Measurements from ENCODE around the gene RNPS1. TPM values are rescaled to one million over a fixed set of nuclear protein-coding genes. Genes with fewer than 3 reads are reported as not detected.

RNPS1 gene
- total and polyA plus RNA-seq, 9 of the 15 experiments (the other 6 are each of a cell fraction or from before 2014, with no cell fraction given) = 44.9 to 338 (median 202) TPM

DNA sequence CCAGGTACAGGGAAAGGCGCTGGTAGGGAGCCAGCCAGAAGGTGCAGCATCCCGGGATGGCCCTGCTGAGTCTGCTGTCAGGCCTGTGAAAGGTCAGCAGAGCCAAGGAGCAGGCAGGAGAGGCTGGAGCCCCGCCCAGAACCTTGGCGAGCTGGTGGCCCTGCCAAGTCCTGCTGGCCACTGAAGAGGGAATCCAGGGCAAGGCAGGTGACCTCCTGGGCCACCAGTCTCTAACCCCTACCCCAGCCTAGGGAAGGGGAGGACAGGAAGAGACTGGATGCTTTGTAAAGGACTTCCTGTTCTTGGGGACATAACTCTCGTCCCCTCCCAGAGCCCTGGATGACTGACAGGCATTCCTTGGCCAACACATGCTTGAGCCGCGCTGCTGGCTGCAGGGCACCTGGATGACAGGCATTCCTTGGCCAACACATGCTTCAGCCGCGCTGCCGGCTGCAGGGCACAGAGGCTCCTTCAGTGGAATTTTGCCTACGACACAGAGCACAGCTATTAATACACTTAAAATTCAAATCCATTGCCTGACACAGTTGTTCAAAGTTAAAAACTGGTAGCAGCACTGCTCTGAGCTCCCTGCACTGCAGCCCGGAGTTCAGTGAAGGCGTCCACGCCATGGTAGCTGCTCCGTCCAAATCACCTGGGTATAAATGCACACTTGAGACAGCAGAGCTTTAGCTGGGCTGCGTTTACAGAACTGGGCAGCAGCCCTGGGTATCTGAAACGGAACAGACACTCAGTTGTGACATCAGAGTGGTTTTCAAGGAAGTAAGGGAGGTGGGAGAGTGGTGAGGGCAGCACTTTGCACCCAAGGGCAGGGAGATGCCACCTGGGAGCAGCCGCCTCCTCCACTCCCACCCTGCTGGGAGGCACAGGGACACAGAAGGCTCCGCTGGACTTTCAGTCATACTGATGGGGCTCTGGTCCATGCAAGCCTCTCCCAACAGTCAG, 55.3 kb downstream of the RNPS1 start (continued):
- TF ChIP-seq ZBTB40 (IDR thresholded peaks at IDR 0.05) (peak; percentile 58; the same call in 1 of the 2 replicates), ZBTB40 (CRISPR knock-in tag; IDR thresholded peaks at IDR 0.05) (no peak), SPI1 (IDR thresholded peaks at IDR 0.05; ENCODE audit: borderline replicate concordance, low read depth, low read length) (peak; percentile 85), PTTG1 (tag; IDR thresholded peaks at IDR 0.05; ENCODE audit: low read depth) (no peak), PKNOX1 (IDR thresholded peaks at IDR 0.05) (peak; percentile 97), DMBX1 (CRISPR knock-in tag; IDR thresholded peaks at IDR 0.05; ENCODE audit: borderline replicate concordance) (no peak), ZNF699 (CRISPR knock-in tag; IDR thresholded peaks at IDR 0.05; ENCODE audit: insufficient replicate concordance) (no peak)
- TF ChIP-seq, protein P1, sequence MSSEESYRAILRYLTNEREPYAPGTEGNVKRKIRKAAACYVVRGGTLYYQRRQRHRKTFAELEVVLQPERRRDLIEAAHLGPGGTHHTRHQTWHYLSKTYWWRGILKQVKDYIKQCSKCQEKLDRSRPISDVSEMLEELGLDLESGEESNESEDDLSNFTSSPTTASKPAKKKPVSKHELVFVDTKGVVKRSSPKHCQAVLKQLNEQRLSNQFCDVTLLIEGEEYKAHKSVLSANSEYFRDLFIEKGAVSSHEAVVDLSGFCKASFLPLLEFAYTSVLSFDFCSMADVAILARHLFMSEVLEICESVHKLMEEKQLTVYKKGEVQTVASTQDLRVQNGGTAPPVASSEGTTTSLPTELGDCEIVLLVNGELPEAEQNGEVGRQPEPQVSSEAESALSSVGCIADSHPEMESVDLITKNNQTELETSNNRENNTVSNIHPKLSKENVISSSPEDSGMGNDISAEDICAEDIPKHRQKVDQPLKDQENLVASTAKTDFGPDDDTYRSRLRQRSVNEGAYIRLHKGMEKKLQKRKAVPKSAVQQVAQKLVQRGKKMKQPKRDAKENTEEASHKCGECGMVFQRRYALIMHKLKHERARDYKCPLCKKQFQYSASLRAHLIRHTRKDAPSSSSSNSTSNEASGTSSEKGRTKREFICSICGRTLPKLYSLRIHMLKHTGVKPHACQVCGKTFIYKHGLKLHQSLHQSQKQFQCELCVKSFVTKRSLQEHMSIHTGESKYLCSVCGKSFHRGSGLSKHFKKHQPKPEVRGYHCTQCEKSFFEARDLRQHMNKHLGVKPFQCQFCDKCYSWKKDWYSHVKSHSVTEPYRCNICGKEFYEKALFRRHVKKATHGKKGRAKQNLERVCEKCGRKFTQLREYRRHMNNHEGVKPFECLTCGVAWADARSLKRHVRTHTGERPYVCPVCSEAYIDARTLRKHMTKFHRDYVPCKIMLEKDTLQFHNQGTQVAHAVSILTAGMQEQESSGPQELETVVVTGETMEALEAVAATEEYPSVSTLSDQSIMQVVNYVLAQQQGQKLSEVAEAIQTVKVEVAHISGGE (CRISPR knock-in tag; IDR thresholded peaks at IDR 0.05) = 0 out of 6 replicates have a peak, but pooled peaks of 1 of the 3 experiments have one; percentile 26

All from K562 (cell line).